Progenitor cell of endocrine pancreas (in vitro differentiated cells): ENCODE measurements around the gene RAD51B. TPM values are rescaled to one million over a fixed set of nuclear protein-coding genes. Genes with fewer than 3 reads are reported as not detected.
"Not testable (repeated sequence)": the region's sequence is repeated elsewhere in the genome, so short reads cannot be mapped to it uniquely, and the experiment has no call there.

ENCODE experiments used
- DNase-seq: peaks from one replicate; pipeline ENCODE4 v3.0.0; 2021; ENCODE audit warnings: low spot score; ENCODE audit not compliant: unreplicated experiment
- H3K27ac Mint-ChIP-seq: 2 replicates; pipeline ENCODE4 v1.8.0; 2021; ENCODE audit warnings: mild to moderate bottlenecking, moderate library complexity, mixed read lengths
- H3K27me3 Mint-ChIP-seq: 2 replicates; pipeline ENCODE4 v1.8.0; 2021; ENCODE audit warnings: mixed read lengths
- H3K36me3 Mint-ChIP-seq: 2 replicates; pipeline ENCODE4 v1.8.0; 2022; ENCODE audit warnings: mixed read lengths; ENCODE audit not compliant: insufficient read depth
- H3K4me1 Mint-ChIP-seq: 2 replicates; pipeline ENCODE4 v1.8.0; 2021; ENCODE audit warnings: low read depth, mixed read lengths
- H3K4me3 Mint-ChIP-seq: 2 replicates; pipeline ENCODE4 v1.8.0; 2021; ENCODE audit warnings: low read depth, mild to moderate bottlenecking, moderate library complexity, mixed read lengths
- H3K9me3 Mint-ChIP-seq: 2 replicates; pipeline ENCODE4 v1.8.0; 2021; ENCODE audit warnings: low read depth, mixed read lengths
- total RNA-seq: library from RNA; stranded (reverse); gene quantifications from 2 replicates; pipeline ENCODE4 v1.2.1, GENCODE V29; 2021
- TF ChIP-seq, protein P1 (sequence below): fragments of 200-600 bp; sonication (generic); IDR thresholded peaks from one replicate; pipeline ENCODE4 v1.5.0; 2021; ENCODE audit warnings: antibody characterized with exemption, mild to moderate bottlenecking; ENCODE audit not compliant: unreplicated experiment

The RAD51B gene
- total RNA-seq, 1 donor from 2014 or later, result 24.7 TPM

GRCh38 chr14:67963545-67963944, 144.0 kb downstream of the RAD51B start:
- H3K36me3 Mint-ChIP-seq, result peaks cover 12% of the 10 kb centered on the region
- peaks cover 14% of the 10 kb centered on the region for H3K9me3 Mint-ChIP-seq
- H3K27ac Mint-ChIP-seq, result peak overlapping the region; percentile 22

GRCh38 chr14:67963960-67964812, 144.6 kb downstream of the RAD51B start:
- Mint-ChIP-seq H3K9me3 (peaks cover 19% of the 10 kb centered on the region), H3K27me3 (no peaks in the 10 kb centered on the region), H3K36me3 (peaks cover 14% of the 10 kb centered on the region), H3K27ac (peak overlapping the region; percentile 96), H3K4me1 (peaks cover 41% of the 10 kb centered on the region), H3K4me3 (peak overlapping the region; percentile 54)
- TF ChIP-seq, protein P1, sequence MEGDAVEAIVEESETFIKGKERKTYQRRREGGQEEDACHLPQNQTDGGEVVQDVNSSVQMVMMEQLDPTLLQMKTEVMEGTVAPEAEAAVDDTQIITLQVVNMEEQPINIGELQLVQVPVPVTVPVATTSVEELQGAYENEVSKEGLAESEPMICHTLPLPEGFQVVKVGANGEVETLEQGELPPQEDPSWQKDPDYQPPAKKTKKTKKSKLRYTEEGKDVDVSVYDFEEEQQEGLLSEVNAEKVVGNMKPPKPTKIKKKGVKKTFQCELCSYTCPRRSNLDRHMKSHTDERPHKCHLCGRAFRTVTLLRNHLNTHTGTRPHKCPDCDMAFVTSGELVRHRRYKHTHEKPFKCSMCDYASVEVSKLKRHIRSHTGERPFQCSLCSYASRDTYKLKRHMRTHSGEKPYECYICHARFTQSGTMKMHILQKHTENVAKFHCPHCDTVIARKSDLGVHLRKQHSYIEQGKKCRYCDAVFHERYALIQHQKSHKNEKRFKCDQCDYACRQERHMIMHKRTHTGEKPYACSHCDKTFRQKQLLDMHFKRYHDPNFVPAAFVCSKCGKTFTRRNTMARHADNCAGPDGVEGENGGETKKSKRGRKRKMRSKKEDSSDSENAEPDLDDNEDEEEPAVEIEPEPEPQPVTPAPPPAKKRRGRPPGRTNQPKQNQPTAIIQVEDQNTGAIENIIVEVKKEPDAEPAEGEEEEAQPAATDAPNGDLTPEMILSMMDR, result no peak
- DNase-seq, result no peak

More at GRCh38 chr14:67963545-67963944, 144.0 kb downstream of the RAD51B start:
- TF ChIP-seq, protein P1, result no peak
- DNase-seq, result no peak
- no peaks in the 10 kb centered on the region for H3K27me3 Mint-ChIP-seq
- no peak overlapping the region for H3K4me3 Mint-ChIP-seq
- H3K4me1 Mint-ChIP-seq, result peaks cover 41% of the 10 kb centered on the region

DNA sequence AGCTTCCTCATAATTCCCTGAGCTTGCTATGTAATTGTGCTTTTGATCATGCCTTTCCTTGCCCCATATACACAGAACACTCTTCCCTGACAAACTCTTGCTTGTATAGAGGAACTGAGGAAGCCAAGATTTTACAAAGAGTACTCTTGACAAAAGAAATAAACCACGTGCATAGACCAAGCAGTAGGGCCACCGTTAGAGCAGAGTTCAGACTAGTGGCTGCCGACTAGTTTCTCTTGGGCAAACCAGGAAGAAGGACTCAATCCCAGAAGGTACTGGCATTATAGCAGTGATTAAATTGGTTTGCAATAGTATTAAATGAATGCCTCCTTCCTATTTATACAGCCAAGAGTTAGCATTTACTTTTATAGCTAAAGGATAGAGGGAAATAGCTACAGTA, 146.1 kb downstream of the RAD51B start:
- peaks cover 19% of the 10 kb centered on the region for H3K9me3 Mint-ChIP-seq

DNA sequence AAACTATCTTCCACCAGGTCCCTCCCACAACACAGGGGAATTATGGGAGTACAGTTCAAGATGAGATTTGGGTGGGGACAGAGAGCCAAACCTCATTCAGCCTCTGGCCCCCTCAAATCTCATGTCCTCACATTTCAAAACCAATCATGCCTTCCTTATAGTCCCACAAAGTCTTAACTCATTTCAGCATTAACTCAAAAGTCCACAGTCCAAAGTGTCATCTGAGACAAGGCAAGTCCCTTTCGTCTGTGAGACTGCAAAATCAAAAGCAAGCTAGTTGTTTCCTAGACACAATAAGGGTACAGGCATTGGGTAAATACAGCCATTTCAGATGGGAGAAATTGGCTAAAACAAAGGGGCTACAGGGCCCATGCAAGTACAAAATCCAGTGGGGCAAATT, 147.6 kb downstream of the RAD51B start:
- peaks cover 14% of the 10 kb centered on the region for H3K36me3 Mint-ChIP-seq
- no peak for DNase-seq
- H3K4me1 Mint-ChIP-seq, result peaks cover 39% of the 10 kb centered on the region
- H3K9me3 Mint-ChIP-seq, result peaks cover 19% of the 10 kb centered on the region
- no peak overlapping the region for H3K27ac Mint-ChIP-seq
- no peak overlapping the region for H3K4me3 Mint-ChIP-seq
- TF ChIP-seq, protein P1, result no peak
- no peaks in the 10 kb centered on the region for H3K27me3 Mint-ChIP-seq

More for the DNA sequence above, 146.1 kb downstream of the RAD51B start:
- TF ChIP-seq, protein P1, result no peak
- peaks cover 14% of the 10 kb centered on the region for H3K36me3 Mint-ChIP-seq
- peaks cover 41% of the 10 kb centered on the region for H3K4me1 Mint-ChIP-seq
- DNase-seq, result no peak
- no peaks in the 10 kb centered on the region for H3K27me3 Mint-ChIP-seq
- no peak overlapping the region for H3K4me3 Mint-ChIP-seq
- peak overlapping the region; percentile 71 for H3K27ac Mint-ChIP-seq

- not testable (repeated sequence) for DNase-seq, H3K27ac Mint-ChIP-seq, H3K27me3 Mint-ChIP-seq, H3K4me3 Mint-ChIP-seq
- peaks cover 14% of the 10 kb centered on the region for H3K36me3 Mint-ChIP-seq
- peaks cover 40% of the 10 kb centered on the region for H3K4me1 Mint-ChIP-seq
- peaks cover 19% of the 10 kb centered on the region for H3K9me3 Mint-ChIP-seq
These were observed 148.4 kb downstream of the RAD51B start for GRCh38 chr14:67967970-67968369.
